ENCODE results near the gene ASTN2.

The ASTN2 gene

GRCh38 chr9:117414906-117415331, at the start of gene ASTN2:
ASTN2 (minus strand) TSS chr9:117415057; CDS start chr9:117414938, 119 bp downstream.
- no peak for DNase-seq (ENCODE audit: low read depth)

GRCh38 chr9:117462861-117463260, 48.0 kb upstream of the ASTN2 start:
- no peak for DNase-seq (ENCODE audit: low read depth)

GRCh38 chr9:117461386-117461785, 46.5 kb upstream of the ASTN2 start:
- DNase-seq (ENCODE audit: low read depth): no peak

GRCh38 chr9:117460743-117461142, 45.9 kb upstream of the ASTN2 start:
- DNase-seq (ENCODE audit: low read depth): no peak

GRCh38 chr9:117459913-117460312, 45.1 kb upstream of the ASTN2 start:
- no peak for DNase-seq (ENCODE audit: low read depth)

- DNase-seq (ENCODE audit: low read depth): no peak
Observed at GRCh38 chr9:117458066-117458465, 43.2 kb upstream of the ASTN2 start.

GRCh38 chr9:117454711-117455110, 39.9 kb upstream of the ASTN2 start:
- no peak for DNase-seq (ENCODE audit: low read depth)

- no peak for DNase-seq (ENCODE audit: low read depth)
Observed at GRCh38 chr9:117453737-117454136, 38.9 kb upstream of the ASTN2 start.

- DNase-seq (ENCODE audit: low read depth): no peak
Observed at GRCh38 chr9:117451311-117451710, 36.5 kb upstream of the ASTN2 start.

GRCh38 chr9:117448066-117448465, 33.2 kb upstream of the ASTN2 start:
- DNase-seq (ENCODE audit: low read depth): no peak

- DNase-seq (ENCODE audit: low read depth): no peak
Observed at GRCh38 chr9:117445631-117446030, 30.8 kb upstream of the ASTN2 start.

- no peak for DNase-seq (ENCODE audit: low read depth)
Observed at GRCh38 chr9:117444501-117444900, 29.6 kb upstream of the ASTN2 start.

GRCh38 chr9:117437283-117437682, 22.4 kb upstream of the ASTN2 start:
- no peak for DNase-seq (ENCODE audit: low read depth)

GRCh38 chr9:117435630-117436261, 20.9 kb upstream of the ASTN2 start:
- DNase-seq (ENCODE audit: low read depth): no peak

GRCh38 chr9:117434566-117434965, 19.7 kb upstream of the ASTN2 start:
- DNase-seq (ENCODE audit: low read depth): no peak

- DNase-seq (ENCODE audit: low read depth): no peak
Observed at GRCh38 chr9:117430813-117431212, 16.0 kb upstream of the ASTN2 start.

GRCh38 chr9:117427357-117427913, 12.6 kb upstream of the ASTN2 start:
- no peak for DNase-seq (ENCODE audit: low read depth)

- no peak for DNase-seq (ENCODE audit: low read depth)
Observed at GRCh38 chr9:117425566-117425965, 10.7 kb upstream of the ASTN2 start.

- DNase-seq (ENCODE audit: low read depth): no peak
Observed at GRCh38 chr9:117424291-117424690, 9.4 kb upstream of the ASTN2 start.

- no peak for DNase-seq (ENCODE audit: low read depth)
Observed at GRCh38 chr9:117418111-117418510, 3.3 kb upstream of the ASTN2 start.

GRCh38 chr9:117416856-117417255, 2.0 kb upstream of the ASTN2 start:
- DNase-seq (ENCODE audit: low read depth): no peak

- DNase-seq (ENCODE audit: low read depth): no peak
Observed at GRCh38 chr9:117415358-117415914, 579 bp upstream of the ASTN2 start.

GRCh38 chr9:117414220-117414905, 494 bp downstream of the ASTN2 start:
- DNase-seq (ENCODE audit: low read depth): no peak

All from fibroblast of the conjunctiva (primary cell).